Adipocyte (in vitro differentiated cells): ENCODE measurements around the gene LRRC3.

ENCODE experiments used
- DNase-seq: peaks from one replicate; pipeline ENCODE4 v3.0.0-alpha.2; 2015; ENCODE audit warnings: low read depth
- H3K27me3 ChIP-seq: replicated peaks from 2 replicates; pipeline ENCODE4 v1.7.0; 2013; ENCODE audit warnings: mild to moderate bottlenecking, low read length, moderate library complexity; ENCODE audit not compliant: control insufficient read depth, insufficient read depth
- H3K36me3 ChIP-seq: 2 replicates; pipeline ENCODE4 v1.7.0; 2013; ENCODE audit warnings: low read length, mild to moderate bottlenecking, moderate library complexity; ENCODE audit not compliant: control insufficient read depth, insufficient read depth, severe bottlenecking
- H3K4me1 ChIP-seq: 2 replicates; pipeline ENCODE4 v1.7.0; 2013; ENCODE audit warnings: mild to moderate bottlenecking, low read length, moderate library complexity; ENCODE audit not compliant: control insufficient read depth, insufficient read depth
- H3K4me3 ChIP-seq: 2 replicates; pipeline ENCODE4 v1.7.0; 2013; ENCODE audit warnings: mild to moderate bottlenecking, low read length, moderate library complexity
- H3K9ac ChIP-seq: 2 replicates; pipeline ENCODE4 v1.7.0; 2013; ENCODE audit warnings: mild to moderate bottlenecking, low read length, moderate library complexity
- H3K9me3 ChIP-seq: 2 replicates; pipeline ENCODE4 v1.7.0; 2013; ENCODE audit warnings: mild to moderate bottlenecking, low read length, moderate library complexity; ENCODE audit not compliant: control insufficient read depth

LRRC3 gene

DNA sequence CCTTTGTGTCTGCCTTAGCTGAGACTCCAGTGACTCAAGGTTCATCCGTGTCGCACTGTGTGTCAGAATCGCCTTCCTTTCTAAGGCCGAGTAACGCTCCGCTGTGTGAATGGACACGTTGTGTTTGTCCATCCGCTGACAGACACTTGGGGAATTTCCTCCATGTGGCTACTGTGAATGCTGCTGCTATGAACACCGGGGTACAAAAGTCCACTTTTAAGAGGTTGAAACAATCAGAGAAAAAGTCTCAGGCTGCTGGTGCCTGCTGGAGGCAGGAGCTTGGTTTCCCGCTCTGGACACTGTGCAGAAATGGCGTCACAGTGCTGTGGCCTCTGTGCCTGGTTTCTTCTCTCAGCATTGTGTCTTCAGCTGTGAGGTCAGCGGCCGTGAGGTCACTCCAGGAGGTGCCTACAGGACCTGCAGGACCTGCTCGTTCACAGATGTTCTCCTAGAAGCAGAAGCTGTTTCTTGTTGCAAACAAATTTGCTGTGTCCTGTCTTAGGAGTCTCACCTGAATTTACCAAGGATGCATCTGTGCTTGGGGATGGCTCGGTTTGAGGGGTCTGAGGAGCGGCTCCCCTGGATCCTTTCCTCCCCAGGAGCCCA is 50.5 kb downstream of the LRRC3 start:
- DNase-seq = no peak
- H3K4me3 ChIP-seq = no peak overlapping the region
- H3K9ac ChIP-seq = no peak overlapping the region
- H3K4me1 ChIP-seq = no peaks in the 10 kb centered on the region
- peaks cover 17% of the 10 kb centered on the region for H3K27me3 ChIP-seq
- no peaks in the 10 kb centered on the region for H3K36me3 ChIP-seq
- H3K9me3 ChIP-seq = no peaks in the 10 kb centered on the region

DNA sequence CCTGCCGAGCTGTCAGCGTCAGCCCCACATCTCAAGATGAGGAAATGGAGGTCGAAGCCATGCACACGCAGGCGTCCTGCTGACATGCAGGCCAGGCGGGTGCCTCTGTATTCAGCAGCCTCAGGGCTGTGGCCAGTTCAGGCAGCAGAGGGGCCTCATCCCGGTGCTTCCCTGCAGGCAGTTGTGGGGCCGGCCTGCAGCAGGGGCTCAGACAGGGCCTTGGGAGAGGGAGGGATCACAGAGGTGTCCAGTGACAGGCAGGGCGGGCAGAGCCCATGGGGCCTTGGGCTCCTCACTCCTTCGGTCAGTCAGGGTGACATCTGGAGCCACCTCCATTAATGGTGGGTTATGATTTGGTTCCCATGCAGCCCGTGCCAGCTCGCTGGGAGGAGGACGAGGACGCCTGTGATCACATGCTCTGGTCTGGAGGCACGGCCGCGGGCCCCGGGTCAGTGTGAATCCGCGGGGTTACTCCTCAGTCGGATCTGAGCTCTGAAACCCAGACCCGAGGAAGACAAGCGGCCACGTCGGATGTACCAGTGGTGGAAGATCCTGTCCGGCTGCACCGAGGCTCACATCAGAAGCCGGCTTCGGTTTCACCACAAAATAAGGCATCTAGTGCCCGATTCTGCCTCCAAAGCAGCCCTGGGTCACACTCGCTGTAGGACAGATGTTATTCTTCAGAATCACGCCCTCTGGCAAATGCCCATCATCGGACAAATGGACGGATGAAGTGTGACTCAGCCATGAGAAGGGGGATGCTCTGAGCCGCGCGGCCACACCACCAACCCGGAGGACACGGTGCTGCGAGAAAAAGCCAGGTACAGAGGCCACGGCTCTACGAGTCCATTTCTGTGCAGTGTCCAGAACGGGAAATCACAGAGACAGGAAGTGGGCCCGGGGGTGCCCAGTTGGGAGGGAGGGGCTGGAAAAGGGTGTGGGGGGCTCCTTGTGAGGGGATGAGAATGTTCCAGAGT is 51.3 kb downstream of the LRRC3 start:
- no peak for DNase-seq
- no peaks in the 10 kb centered on the region for H3K36me3 ChIP-seq
- peaks cover 19% of the 10 kb centered on the region for H3K27me3 ChIP-seq
- no peak overlapping the region for H3K4me3 ChIP-seq
- no peak overlapping the region for H3K9ac ChIP-seq
- H3K4me1 ChIP-seq = no peaks in the 10 kb centered on the region
- H3K9me3 ChIP-seq = no peaks in the 10 kb centered on the region

DNA sequence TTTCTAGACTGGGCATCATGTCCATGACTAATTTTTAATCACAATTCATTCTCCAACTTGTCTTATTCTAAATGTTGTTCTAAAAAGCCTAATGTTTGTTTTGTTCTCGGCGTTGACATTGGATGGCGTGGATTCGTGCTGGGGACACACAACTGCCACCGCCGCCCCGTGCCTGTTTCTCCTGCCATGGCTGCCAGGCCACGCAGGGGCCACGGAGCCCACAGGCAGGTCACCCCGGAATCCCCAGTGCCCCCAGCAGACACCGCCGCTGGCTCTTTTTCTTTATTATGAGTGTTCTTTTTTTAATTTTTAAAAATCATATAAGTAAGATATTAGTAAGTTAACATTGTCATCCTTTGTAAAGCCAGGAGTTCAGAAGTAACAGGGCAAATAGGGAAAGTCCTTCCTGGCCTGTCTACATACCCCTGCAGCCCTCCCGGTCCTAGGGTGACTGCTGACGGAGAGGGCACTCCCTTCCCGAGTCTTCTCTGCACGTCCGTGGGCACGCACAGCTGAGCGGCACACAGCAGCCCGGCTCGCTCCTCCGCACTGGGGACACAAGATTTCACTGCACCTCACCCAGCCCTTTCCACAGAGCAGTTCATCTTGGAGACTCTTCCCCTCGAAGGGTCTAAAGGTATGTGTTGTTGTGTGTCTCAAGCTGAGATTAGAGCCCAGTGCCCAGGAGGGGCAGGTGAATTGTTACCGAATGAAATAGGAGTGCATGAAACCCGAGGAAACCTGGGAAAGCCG is 52.5 kb downstream of the LRRC3 start:
- Histone ChIP-seq H3K4me1 (no peaks in the 10 kb centered on the region), H3K36me3 (no peaks in the 10 kb centered on the region), H3K4me3 (no peak overlapping the region), H3K9me3 (no peaks in the 10 kb centered on the region), H3K27me3 (peaks cover 12% of the 10 kb centered on the region), H3K9ac (no peak overlapping the region)
- no peak for DNase-seq

DNA sequence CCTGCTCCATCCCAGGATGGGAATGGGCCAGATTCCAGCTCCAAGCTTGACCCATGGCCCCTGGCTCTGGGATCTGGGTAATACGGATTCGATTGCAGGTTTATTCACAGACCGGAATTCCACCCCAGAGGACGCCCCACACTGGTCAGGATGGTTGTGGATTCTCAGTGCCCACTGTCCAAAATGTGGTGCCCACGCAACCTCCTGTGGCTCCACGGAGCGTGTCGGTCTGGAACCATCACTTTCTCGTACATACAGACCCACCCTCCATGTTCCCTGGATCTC is 53.1 kb downstream of the LRRC3 start:
- no peaks in the 10 kb centered on the region for H3K36me3 ChIP-seq
- no peaks in the 10 kb centered on the region for H3K9me3 ChIP-seq
- no peaks in the 10 kb centered on the region for H3K4me1 ChIP-seq
- DNase-seq = no peak
- no peak overlapping the region for H3K9ac ChIP-seq
- H3K4me3 ChIP-seq = no peak overlapping the region
- H3K27me3 ChIP-seq = peaks cover 12% of the 10 kb centered on the region

DNA sequence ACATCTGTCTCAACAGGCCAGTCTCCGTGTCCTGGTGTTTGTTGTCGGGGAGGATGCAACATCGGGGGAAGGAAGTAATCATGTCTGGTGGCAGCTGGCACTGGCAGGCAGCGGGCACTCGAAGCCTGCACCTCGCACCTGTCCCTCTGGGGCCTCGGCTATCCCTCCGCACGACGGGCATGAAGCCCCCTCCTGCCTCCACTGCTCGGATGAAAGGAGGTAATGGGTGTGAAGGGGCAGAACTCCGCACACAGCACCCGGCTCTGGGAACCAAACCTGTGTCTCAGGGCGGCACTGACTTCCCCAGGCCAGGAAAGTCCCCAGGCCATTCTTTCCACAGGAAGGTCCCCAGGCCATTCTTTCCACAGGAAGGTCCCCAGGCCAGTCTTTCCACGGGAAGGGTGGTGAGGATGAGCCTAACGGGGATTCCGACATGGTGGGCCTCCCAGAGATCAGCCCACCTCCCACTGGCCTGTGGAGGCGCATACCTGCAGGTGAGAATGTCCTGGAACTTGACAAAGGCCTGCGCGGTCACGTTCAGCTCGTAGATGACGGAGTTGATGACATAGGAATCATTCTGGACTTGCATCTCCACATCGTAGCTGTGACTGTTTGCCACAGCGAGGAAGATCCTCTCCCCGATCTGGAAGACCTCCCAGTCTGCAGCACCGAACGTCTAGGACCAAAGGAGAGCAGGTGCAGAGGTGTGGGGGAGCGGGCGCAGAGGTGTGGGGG is 53.6 kb downstream of the LRRC3 start:
- Histone ChIP-seq H3K9ac (no peak overlapping the region), H3K4me1 (no peaks in the 10 kb centered on the region), H3K36me3 (no peaks in the 10 kb centered on the region), H3K9me3 (no peaks in the 10 kb centered on the region), H3K4me3 (no peak overlapping the region), H3K27me3 (peaks cover 12% of the 10 kb centered on the region)
- no peak for DNase-seq

DNA sequence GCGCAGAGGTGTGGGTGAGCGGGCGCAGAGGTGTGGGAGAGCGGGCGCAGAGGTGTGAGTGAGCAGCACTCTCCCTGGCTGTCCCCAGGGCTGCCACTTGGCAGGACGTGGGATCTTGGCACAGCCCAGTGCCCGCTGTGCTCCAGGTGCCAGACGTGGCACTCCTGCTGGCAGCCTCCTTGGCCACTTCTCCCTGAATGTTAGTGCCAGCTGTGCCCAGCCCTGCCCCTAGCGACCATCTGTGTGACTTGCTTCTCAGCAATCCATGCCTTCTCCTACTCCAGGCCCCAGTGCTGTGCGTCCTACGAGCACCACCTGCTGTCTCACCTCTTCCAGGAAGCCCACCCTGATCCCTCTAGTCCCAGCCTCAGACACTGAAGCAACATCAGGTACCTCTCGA is 54.2 kb downstream of the LRRC3 start:
- Histone ChIP-seq H3K4me3 (no peak overlapping the region), H3K9ac (no peak overlapping the region), H3K27me3 (peaks cover 17% of the 10 kb centered on the region), H3K4me1 (no peaks in the 10 kb centered on the region), H3K36me3 (no peaks in the 10 kb centered on the region), H3K9me3 (no peaks in the 10 kb centered on the region)
- no peak for DNase-seq

DNA sequence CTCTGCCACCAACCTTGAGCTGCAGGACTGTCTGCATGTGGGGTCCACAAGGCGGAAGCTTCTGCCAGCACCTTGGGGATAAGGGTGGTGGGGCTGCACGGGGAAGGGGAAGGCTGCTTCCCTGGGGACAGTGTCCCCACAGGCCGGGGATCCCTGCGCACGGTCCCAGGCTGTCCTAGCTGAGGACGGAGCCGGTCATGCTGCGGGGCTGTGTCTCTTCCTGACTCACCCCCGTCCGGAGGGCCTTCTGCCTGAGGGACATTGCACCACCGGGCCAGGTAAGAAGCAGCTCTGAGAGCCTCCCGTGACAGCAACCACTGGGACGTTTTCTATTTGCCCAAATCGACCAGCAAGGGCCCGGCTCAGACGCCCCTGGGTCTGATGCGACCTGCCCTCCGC is 54.8 kb downstream of the LRRC3 start:
- Histone ChIP-seq H3K9me3 (no peaks in the 10 kb centered on the region), H3K9ac (no peak overlapping the region), H3K27me3 (peaks cover 17% of the 10 kb centered on the region), H3K4me3 (no peak overlapping the region), H3K36me3 (no peaks in the 10 kb centered on the region), H3K4me1 (no peaks in the 10 kb centered on the region)
- DNase-seq = no peak

DNA sequence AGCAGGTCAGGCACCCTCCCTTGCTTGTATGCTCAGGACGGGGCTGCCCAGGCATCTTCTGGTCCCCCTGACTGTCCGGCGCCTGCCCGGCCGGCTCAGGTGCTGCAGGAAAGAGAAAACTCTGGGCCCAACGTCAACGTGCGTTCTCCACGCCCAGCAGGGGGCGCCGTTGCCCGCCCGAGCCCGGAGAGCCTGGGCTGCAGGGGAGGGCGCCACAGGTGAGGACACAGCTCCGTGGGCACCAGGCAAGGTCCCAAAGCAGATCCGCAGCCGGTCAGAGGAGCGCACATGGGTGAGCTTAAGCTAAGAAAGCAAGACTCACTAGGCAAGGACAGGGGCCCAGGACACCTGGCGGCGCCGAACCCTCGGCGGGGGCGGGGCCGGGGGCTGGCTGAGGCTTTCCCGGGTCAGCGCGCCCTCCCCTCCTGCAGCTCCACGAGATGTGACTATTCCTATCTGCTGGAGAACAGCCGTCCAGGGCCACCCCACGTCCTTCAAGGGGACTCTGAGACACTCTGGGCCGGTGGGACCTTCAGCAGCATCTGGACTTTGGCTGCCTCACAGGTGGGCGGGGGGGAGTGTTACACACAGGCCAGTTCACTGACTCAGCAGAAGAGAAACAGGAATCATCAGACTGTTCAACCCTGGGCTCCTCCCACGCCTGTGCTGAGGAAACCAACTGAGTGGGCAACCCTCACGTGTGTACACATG is 55.4 kb downstream of the LRRC3 start:
- Histone ChIP-seq H3K9me3 (no peaks in the 10 kb centered on the region), H3K4me3 (no peak overlapping the region), H3K27me3 (peaks cover 17% of the 10 kb centered on the region), H3K36me3 (no peaks in the 10 kb centered on the region), H3K4me1 (no peaks in the 10 kb centered on the region), H3K9ac (no peak overlapping the region)
- DNase-seq = peak; percentile 55

DNA sequence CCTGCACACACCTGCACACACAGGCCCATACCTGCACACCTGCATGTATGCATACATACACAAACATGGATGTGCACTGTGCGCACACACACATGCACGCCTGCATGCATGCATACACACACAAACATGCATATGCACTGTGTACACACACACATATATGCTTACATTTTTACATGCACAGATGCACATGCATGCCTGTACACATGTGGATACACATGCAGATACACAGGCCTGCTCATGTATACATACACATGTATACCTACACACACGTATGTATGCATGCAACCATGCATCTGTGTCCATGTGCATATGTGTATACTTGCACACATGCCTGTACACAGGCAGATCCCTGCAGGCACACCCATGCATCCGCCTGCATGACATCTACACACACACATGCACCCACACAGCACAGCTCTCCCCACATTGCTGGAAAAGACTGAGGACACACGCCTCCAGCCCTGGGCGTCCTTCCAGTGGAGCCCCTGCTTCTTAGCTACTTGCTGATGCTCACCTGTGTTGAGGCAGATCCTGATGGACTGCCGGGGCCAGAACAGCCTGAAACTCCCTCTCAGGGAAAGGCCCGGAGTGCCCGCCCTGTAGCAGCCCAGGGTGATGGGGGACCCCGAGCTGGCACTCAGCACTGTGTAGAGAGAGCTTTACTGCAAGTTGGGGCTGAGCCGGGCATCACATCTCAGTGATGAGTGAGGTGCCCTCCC is 56.1 kb downstream of the LRRC3 start:
- Histone ChIP-seq H3K4me1 (no peaks in the 10 kb centered on the region), H3K4me3 (no peak overlapping the region), H3K9me3 (no peaks in the 10 kb centered on the region), H3K36me3 (no peaks in the 10 kb centered on the region), H3K9ac (no peak overlapping the region), H3K27me3 (peaks cover 17% of the 10 kb centered on the region)
- no peak for DNase-seq
